HEK293 (cell line): ENCODE results near the gene TNIP3.

Experiments used
- CTCF ChIA-PET: fragments of 350-600 bp; formaldehyde crosslinking; extraction: SDS; loops from one replicate; lab custom pipeline; 2021; ENCODE audit warnings: antibody characterized with exemption; lab: Yijun Ruan, JAX
- POLR2A ChIA-PET: fragments of 300-600 bp; formaldehyde crosslinking; extraction: SDS; loops from one replicate; lab custom pipeline; 2020; ENCODE audit warnings: antibody characterized with exemption, inconsistent platforms; lab: Yijun Ruan, JAX
- H3K27ac ChIP-seq: fragments of 200-500 bp; sonication (Bioruptor generic); 2 replicates; pipeline ENCODE4 v1.5.1; 2014; ENCODE audit warnings: low read depth, low read length, control low read depth, inconsistent platforms; ENCODE audit errors: extremely low read depth
- H3K36me3 ChIP-seq, 2 experiments: fragments of 200-500 bp in 1 of 2; sonication (Bioruptor generic) in 1 of 2; 1 replicate in 1 of 2; 2 replicates in 1 of 2; pipeline ENCODE4 v1.5.1; 2014 to 2017; ENCODE audit warnings: inconsistent platforms in 2 of 2, low read length in 2 of 2; ENCODE audit not compliant: control insufficient read depth in 2 of 2, insufficient read depth in 1 of 2
- H3K4me1 ChIP-seq: fragments of 200-500 bp; sonication (Bioruptor generic); 2 replicates; pipeline ENCODE4 v1.5.1; 2014; ENCODE audit warnings: mild to moderate bottlenecking, low read length, inconsistent platforms; ENCODE audit not compliant: control insufficient read depth, insufficient read depth
- H3K4me3 ChIP-seq: 2 replicates; pipeline ENCODE4 v1.5.1; 2011; ENCODE audit warnings: low read depth, mild to moderate bottlenecking, control low read depth, low read length, moderate library complexity
- H3K9me3 ChIP-seq: fragments of 200-500 bp; sonication (Bioruptor generic); 2 replicates; pipeline ENCODE4 v1.5.1; 2014; ENCODE audit warnings: low read depth, low read length, inconsistent platforms; ENCODE audit not compliant: control insufficient read depth, insufficient read depth
- KLF16 ChIP-seq: fragments of 450-650 bp; formaldehyde crosslinking; IDR thresholded peaks from 2 replicates; pipeline ENCODE4 v1.5.1; 2017; ENCODE audit warnings: missing biosample characterization, missing genetic modification characterization
- KLF17 ChIP-seq: fragments of 450-650 bp; formaldehyde crosslinking; IDR thresholded peaks from 2 replicates; pipeline ENCODE4 v1.5.1; 2016; ENCODE audit warnings: missing biosample characterization, missing genetic modification characterization
- REPIN1 ChIP-seq: fragments of 450-650 bp; formaldehyde crosslinking; IDR thresholded peaks from 2 replicates; pipeline ENCODE4 v1.5.1; 2017; ENCODE audit warnings: missing biosample characterization, missing genetic modification characterization, low read depth
- SALL2 ChIP-seq: fragments of 450-650 bp; formaldehyde crosslinking; IDR thresholded peaks from 2 replicates; pipeline ENCODE4 v1.5.0; 2017; ENCODE audit warnings: missing biosample characterization, mild to moderate bottlenecking, missing genetic modification characterization, borderline replicate concordance
- YY2 ChIP-seq: fragments of 450-650 bp; formaldehyde crosslinking; IDR thresholded peaks from 2 replicates; pipeline ENCODE4 v1.5.1; 2016; ENCODE audit warnings: missing biosample characterization, missing genetic modification characterization
- ZNF140 ChIP-seq: fragments of 450-650 bp; formaldehyde crosslinking; IDR thresholded peaks from 2 replicates; pipeline ENCODE4 v1.5.1; 2016; ENCODE audit warnings: missing biosample characterization, missing genetic modification characterization
- ZNF221 ChIP-seq: fragments of 450-650 bp; formaldehyde crosslinking; IDR thresholded peaks from 2 replicates; pipeline ENCODE4 v1.5.1; 2017; ENCODE audit warnings: missing biosample characterization, missing genetic modification characterization, borderline replicate concordance
- ZNF37A ChIP-seq: fragments of 450-650 bp; IDR thresholded peaks from 2 replicates; pipeline ENCODE4 v1.5.1; 2018; ENCODE audit warnings: missing biosample characterization, missing genetic modification characterization
- ZNF391 ChIP-seq: fragments of 450-650 bp; formaldehyde crosslinking; IDR thresholded peaks from 2 replicates; pipeline ENCODE4 v1.5.1; 2016; ENCODE audit warnings: low read depth, missing biosample characterization, missing genetic modification characterization, borderline replicate concordance
- ZNF610 ChIP-seq: fragments of 450-650 bp; formaldehyde crosslinking; IDR thresholded peaks from 2 replicates; pipeline ENCODE4 v1.5.1; 2016; ENCODE audit warnings: missing biosample characterization, missing genetic modification characterization, borderline replicate concordance
- ZNF621 ChIP-seq: fragments of 450-650 bp; formaldehyde crosslinking; IDR thresholded peaks from 2 replicates; pipeline ENCODE4 v1.5.1; 2017; ENCODE audit warnings: missing biosample characterization, missing genetic modification characterization
- ZNF623 ChIP-seq: fragments of 450-650 bp; formaldehyde crosslinking; IDR thresholded peaks from 2 replicates; pipeline ENCODE4 v1.5.1; 2016; ENCODE audit warnings: missing biosample characterization, missing genetic modification characterization
- ZSCAN5A ChIP-seq: fragments of 450-650 bp; formaldehyde crosslinking; IDR thresholded peaks from 2 replicates; pipeline ENCODE4 v1.5.1; 2016; ENCODE audit warnings: missing biosample characterization, missing genetic modification characterization
- TF ChIP-seq, protein P1 (sequence below): fragments of 450-650 bp; formaldehyde crosslinking; IDR thresholded peaks from 2 replicates; pipeline ENCODE4 v1.5.1; 2016; ENCODE audit warnings: missing biosample characterization, missing genetic modification characterization
- TF ChIP-seq, protein P2 (sequence below): fragments of 450-650 bp; formaldehyde crosslinking; IDR thresholded peaks from 2 replicates; pipeline ENCODE4 v1.5.1; 2016; ENCODE audit warnings: missing biosample characterization, missing genetic modification characterization

TNIP3 gene

DNA sequence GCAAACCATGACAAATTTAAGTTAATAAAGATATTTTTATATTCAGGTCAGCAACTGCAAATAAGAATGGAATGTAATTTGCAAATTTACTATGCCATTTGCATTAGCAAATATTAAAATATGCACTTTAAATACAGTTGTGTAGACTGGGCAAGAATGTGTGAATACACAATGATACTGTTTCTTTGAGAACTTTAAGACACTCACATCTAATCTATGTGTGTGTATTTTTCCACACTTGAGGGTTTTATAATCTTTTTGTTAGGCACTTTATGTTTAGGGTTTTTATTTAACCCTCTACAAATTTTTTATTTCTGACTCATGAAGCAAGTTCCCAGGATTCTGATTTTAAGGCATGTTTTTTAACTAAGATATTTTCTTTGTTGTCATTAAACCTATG is 67.9 kb downstream of the TNIP3 start (continued):
- TF ChIP-seq, protein P1, sequence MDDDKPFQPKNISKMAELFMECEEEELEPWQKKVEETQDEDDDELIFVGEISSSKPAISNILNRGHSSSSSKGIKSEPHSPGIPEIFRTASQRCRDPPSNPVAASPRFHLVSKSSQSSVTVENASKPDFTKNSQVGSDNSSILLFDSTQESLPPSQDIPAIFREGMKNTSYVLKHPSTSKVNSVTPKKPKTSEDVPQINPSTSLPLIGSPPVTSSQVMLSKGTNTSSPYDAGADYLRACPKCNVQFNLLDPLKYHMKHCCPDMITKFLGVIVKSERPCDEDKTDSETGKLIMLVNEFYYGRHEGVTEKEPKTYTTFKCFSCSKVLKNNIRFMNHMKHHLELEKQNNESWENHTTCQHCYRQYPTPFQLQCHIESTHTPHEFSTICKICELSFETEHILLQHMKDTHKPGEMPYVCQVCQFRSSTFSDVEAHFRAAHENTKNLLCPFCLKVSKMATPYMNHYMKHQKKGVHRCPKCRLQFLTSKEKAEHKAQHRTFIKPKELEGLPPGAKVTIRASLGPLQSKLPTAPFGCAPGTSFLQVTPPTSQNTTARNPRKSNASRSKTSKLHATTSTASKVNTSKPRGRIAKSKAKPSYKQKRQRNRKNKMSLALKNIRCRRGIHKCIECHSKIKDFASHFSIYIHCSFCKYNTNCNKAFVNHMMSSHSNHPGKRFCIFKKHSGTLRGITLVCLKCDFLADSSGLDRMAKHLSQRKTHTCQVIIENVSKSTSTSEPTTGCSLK, result no peak
- TF ChIP-seq, all 188 proteins: peak for 0

- no peak overlapping the region for H3K4me3 ChIP-seq
- no peaks in the 10 kb centered on the region for H3K9me3 ChIP-seq
- POLR2A ChIA-PET, result no interaction called here
- H3K36me3 ChIP-seq, result no peaks in the 10 kb centered on the region
- no peaks in the 10 kb centered on the region for H3K4me1 ChIP-seq
- CTCF ChIA-PET, result interaction anchor here (0.6 to 1.0 kb wide), 4 partner anchors 27 to 1037 kb away, joined by 3 to 4 read pairs (median 3); no protein-coding TSS in a partner anchor
- H3K27ac ChIP-seq, result no peak overlapping the region
- TF ChIP-seq YY2 (no peak), KLF16 (tag by site-specific recombination) (no peak), REPIN1 (no peak), ZNF37A (tag by site-specific recombination) (no peak), ZNF623 (tag by site-specific recombination) (no peak)
- TF ChIP-seq, protein P2, sequence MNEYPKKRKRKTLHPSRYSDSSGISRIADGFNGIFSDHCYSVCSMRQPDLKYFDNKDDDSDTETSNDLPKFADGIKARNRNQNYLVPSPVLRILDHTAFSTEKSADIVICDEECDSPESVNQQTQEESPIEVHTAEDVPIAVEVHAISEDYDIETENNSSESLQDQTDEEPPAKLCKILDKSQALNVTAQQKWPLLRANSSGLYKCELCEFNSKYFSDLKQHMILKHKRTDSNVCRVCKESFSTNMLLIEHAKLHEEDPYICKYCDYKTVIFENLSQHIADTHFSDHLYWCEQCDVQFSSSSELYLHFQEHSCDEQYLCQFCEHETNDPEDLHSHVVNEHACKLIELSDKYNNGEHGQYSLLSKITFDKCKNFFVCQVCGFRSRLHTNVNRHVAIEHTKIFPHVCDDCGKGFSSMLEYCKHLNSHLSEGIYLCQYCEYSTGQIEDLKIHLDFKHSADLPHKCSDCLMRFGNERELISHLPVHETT (tag by site-specific recombination), result no peak
These were observed 69.7 kb downstream of the TNIP3 start for GRCh38 chr4:121094297-121094966.

DNA sequence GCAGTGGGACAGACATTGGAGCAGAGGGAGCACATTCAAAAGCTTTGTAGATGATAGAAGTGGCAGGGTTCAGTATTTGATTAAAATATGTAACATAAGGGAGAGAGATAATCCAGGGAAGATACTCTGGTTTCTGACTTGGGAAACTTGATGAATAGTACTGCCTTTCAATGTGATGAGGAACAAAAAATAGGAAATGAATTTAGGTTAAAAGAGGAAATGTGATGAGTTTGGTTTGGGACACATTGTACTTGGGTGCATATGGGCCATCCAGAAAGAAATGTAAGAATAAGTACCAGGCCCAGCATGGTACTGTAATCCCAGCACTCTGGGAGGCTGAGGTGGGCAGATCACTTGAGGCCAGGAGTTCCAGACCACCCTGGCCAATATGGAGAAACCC is 70.9 kb downstream of the TNIP3 start:
- Histone ChIP-seq H3K9me3 (no peaks in the 10 kb centered on the region), H3K4me3 (no peak overlapping the region), H3K27ac (no peak overlapping the region), H3K36me3 (no peaks in the 10 kb centered on the region), H3K4me1 (no peaks in the 10 kb centered on the region)
- TF ChIP-seq KLF17 (tag by site-specific recombination), result no peak
- TF ChIP-seq ZNF610 (tag by site-specific recombination), result no peak
- TF ChIP-seq ZNF140, result no peak
- no peak for TF ChIP-seq ZNF391 (tag by site-specific recombination)
- TF ChIP-seq ZNF621 (tag by site-specific recombination), result no peak
- TF ChIP-seq ZNF221 (tag by site-specific recombination), result no peak
- no peak for TF ChIP-seq ZSCAN5A (tag by site-specific recombination)
- no peak for TF ChIP-seq SALL2
- POLR2A ChIA-PET, result no interaction called here
- CTCF ChIA-PET, result no interaction called here
